ENCODE data around the gene NNT. TPM values are rescaled to one million over a fixed set of nuclear protein-coding genes. Genes with fewer than 3 reads are reported as not detected.
"Not testable (repeated sequence)": the region's sequence is repeated elsewhere in the genome, so short reads cannot be mapped to it uniquely, and the experiment has no call there.

Gene NNT
- total RNA-seq: 38.1 TPM

- DNase-seq (ENCODE audit: low spot score) (peak; percentile 87), ATAC-seq (peak; percentile 93)
- intact Hi-C loops (cut with DNase I): no loop called here
Observed at GRCh38 chr5:43602461-43603343, at the start of gene NNT. TSS of gene NNT (plus strand) at chr5:43603180. CDS start at chr5:43609196, 6,016 bp downstream.

- no peak for ATAC-seq
- intact Hi-C loops (cut with DNase I): no loop called here
- no peak for DNase-seq (ENCODE audit: low spot score)
Observed at GRCh38 chr5:43553381-43553780, 49.6 kb upstream of the NNT start.

- intact Hi-C loops (cut with DNase I): no loop called here
- no peak for ATAC-seq
- no peak for DNase-seq (ENCODE audit: low spot score)
Observed at GRCh38 chr5:43554497-43554896, 48.5 kb upstream of the NNT start.

DNA sequence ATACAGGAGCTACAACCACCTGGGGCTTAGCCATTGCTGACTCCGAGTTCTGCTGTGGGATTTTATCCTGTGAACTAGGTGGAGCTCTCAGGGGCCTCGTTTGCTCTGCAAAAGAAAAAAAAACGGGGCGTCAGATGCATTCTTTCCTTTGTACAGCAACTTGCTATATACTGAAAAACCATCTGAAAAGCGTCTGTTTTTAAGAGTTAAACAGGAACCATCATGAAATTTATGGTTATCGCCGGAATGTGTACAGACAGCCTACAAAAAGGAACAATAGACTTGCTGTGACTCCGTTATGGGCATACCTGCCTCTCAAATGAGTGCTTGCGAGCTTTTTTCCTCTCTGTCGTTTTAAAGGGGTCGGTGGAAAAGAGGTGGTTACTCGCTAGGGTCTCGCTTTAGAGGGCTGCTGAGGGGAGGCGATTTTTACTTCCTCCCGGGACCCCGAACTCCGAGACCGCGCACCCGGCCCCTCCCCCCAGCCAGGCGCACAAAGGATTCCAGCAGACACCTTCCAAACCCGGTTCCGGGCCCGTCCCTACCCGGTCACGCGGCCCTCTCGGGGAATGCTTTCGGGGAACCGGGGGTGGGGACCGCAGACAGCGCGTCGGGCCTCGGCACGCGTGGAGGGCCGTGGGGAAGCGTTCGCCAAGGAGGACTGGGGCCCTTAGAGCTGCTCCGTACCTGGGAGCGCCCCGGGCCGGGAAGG is 46.9 kb upstream of the NNT start:
- peak; percentile 57 for ATAC-seq
- intact Hi-C loops (cut with DNase I): no loop called here
- peak; percentile 77 for DNase-seq (ENCODE audit: low spot score)

- intact Hi-C loops (cut with DNase I); DNase-seq (ENCODE audit: low spot score): not testable (repeated sequence)
- peak; percentile 93 for ATAC-seq
Observed at GRCh38 chr5:43556607-43556856, 46.4 kb upstream of the NNT start.

- intact Hi-C loops (cut with DNase I): no loop called here
Observed at GRCh38 chr5:43556857-43557542, 46.0 kb upstream of the NNT start, which contains the start of gene PAIP1. TSS of gene PAIP1 (minus strand) at chr5:43557077. CDS start at chr5:43556846, 231 bp downstream.

DNA sequence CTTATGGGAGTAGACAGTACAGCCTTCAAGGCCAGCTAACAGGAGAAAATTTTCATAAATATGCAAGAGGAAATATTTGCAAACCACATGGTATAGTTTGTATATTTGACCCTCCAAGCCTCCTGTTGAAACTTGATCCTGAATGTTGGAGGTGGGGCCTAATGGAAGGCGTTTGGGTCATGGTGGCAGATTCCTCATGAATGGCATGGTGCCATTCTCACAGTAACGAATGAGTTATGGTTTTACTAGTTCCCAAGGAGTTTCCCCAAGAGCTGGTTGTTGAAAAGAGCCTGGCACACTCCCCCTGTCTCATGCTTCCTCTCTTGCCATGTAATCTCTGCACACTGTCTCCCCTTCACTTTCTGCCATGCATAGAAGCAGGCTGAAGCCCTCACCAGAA is 42.9 kb upstream of the NNT start:
- intact Hi-C loops (cut with DNase I): no loop called here
- ATAC-seq: no peak
- DNase-seq (ENCODE audit: low spot score): no peak

More at GRCh38 chr5:43556857-43557542, 46.0 kb upstream of the NNT start, which contains the start of gene PAIP1:
- peak; percentile 88 for DNase-seq (ENCODE audit: low spot score)
- ATAC-seq: peak; percentile 85

GRCh38 chr5:43561356-43561755 is 41.6 kb upstream of the NNT start:
- DNase-seq (ENCODE audit: low spot score) (no peak), ATAC-seq (no peak)
- intact Hi-C loops (cut with DNase I): no loop called here

GRCh38 chr5:43563321-43563720 is 39.7 kb upstream of the NNT start:
- ATAC-seq: peak; percentile 68
- intact Hi-C loops (cut with DNase I): no loop called here

DNA sequence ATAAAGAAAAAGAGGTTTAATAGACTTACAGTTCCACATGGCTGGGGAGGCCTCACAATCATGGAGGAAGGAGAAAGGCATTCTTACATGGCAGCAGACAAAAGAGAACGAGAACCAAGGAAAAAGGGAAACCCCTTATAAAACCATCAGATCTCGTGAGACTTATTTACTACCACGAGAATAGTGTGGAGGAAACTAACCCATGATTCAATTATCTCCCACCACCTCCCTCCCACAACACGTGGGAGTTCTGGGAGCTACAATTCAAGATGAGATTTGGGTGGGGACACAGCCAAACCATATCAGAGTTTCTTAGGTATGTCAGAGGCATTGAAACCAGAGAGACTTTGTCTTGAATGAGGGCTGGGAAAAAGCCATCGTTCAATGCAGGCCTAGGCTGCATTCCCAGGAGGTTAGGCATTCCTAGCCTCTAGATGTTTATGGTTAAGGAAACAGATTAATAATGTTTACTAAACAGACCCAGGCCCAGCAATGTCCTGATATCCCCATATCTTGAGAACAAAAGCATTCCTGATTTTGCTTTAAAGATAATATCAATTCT is 38.6 kb upstream of the NNT start:
- ATAC-seq (no peak), DNase-seq (ENCODE audit: low spot score) (no peak)
- intact Hi-C loops (cut with DNase I): no loop called here

More at GRCh38 chr5:43563321-43563720, 39.7 kb upstream of the NNT start:
- DNase-seq (ENCODE audit: low spot score): no peak

GRCh38 chr5:43565043-43565442 is 37.9 kb upstream of the NNT start:
- ATAC-seq (no peak), DNase-seq (ENCODE audit: low spot score) (no peak)
- intact Hi-C loops (cut with DNase I): no loop called here

GRCh38 chr5:43567967-43568366 is 35.0 kb upstream of the NNT start:
- DNase-seq (ENCODE audit: low spot score): no peak
- no peak for ATAC-seq
- intact Hi-C loops (cut with DNase I): no loop called here

GRCh38 chr5:43569236-43569746 is 33.7 kb upstream of the NNT start:
- ATAC-seq: no peak
- no peak for DNase-seq (ENCODE audit: low spot score)
- intact Hi-C loops (cut with DNase I): no loop called here

DNA sequence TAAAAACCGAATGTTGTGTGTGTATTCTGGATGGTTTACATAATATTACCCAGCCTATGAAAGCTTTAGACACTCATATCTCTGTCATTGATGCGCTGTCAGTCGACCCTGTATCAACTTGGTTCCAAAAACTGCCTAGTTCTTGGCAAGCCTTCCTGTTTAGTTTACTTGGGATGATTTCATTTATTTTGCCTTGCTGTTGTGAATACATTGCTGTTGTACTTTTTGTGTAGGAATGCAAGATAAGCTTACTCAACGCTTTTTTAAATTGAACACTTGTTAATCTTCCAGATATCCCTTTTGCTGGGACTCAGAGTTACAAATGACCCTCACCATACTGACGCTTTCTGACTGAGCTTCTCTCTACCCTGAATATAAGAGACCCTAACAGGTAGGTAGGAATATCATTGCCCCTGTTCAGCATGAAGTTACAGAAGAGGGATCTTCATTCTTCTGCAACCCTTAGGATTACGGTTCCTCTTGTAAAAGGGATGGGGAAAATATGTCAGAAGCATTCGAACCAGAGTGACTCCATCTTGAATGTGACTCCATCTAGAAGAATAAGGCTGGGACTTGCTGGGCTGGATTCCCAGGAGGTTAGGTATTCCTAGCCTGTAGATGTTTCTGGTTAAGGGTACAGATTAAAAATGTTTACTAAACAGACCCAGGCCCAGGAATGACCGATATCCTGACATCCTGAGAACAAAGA is 32.4 kb upstream of the NNT start:
- intact Hi-C loops (cut with DNase I): no loop called here
- no peak for DNase-seq (ENCODE audit: low spot score)
- no peak for ATAC-seq

- intact Hi-C loops (cut with DNase I): no loop called here
- ATAC-seq (peak; percentile 88), DNase-seq (ENCODE audit: low spot score) (no peak)
Observed at GRCh38 chr5:43571237-43571636, 31.7 kb upstream of the NNT start.

GRCh38 chr5:43572357-43572756 is 30.6 kb upstream of the NNT start:
- peak; percentile 79 for ATAC-seq
- intact Hi-C loops (cut with DNase I): no loop called here

DNA sequence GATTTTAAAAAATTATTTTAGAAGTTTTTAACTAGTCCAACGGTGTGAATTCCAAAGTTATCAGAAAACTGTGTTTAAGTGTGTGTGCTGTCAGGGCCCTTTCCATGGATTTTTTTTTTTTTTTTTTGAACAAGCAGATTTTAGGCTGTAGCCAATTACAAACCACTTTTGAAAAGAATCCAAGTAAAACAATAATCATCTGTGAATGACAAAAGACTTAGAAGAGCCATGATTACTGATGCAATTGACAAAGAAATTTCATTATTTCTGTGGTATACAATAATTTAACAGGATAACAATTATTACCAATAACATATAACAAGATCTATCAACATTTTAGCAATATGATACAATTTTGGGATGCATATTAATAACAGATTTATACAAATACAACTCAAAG is 29.9 kb upstream of the NNT start:
- ATAC-seq (no peak), DNase-seq (ENCODE audit: low spot score) (no peak)
- intact Hi-C loops (cut with DNase I): no loop called here

More at GRCh38 chr5:43572357-43572756, 30.6 kb upstream of the NNT start:
- no peak for DNase-seq (ENCODE audit: low spot score)

- ATAC-seq; DNase-seq (ENCODE audit: low spot score); intact Hi-C loops (cut with DNase I): not testable (repeated sequence)
Observed at GRCh38 chr5:43580402-43581210, 22.4 kb upstream of the NNT start.
